H1 (cell line): ENCODE measurements around the gene IPO9.
"Not testable (repeated sequence)": the region's sequence is repeated elsewhere in the genome, so short reads cannot be mapped to it uniquely, and the experiment has no call there.

Experiments used
- BRCA1 ChIP-seq: IDR thresholded peaks from 2 replicates; pipeline ENCODE4 v1.6.1; 2012; ENCODE audit warnings: low read depth, low read length, improper control_type of control experiment
- CTCF ChIP-seq, 3 experiments: IDR thresholded peaks; 1 replicate in 2 of 3; 2 replicates in 1 of 3; pipeline versions ENCODE4 v1.5.1 to v1.6.1; 2011; ENCODE audit warnings: low read length in 3 of 3, mild to moderate bottlenecking in 3 of 3, inconsistent platforms in 2 of 3, low read depth in 1 of 3, moderate library complexity in 1 of 3; ENCODE audit not compliant: insufficient read depth in 1 of 3; ENCODE audit errors: control extremely low read depth in 1 of 3
- POLR2A ChIP-seq, 2 experiments: IDR thresholded peaks; 1 replicate in 1 of 2; 2 replicates in 1 of 2; pipeline ENCODE4 v1.6.1; 2011; ENCODE audit warnings: low read depth in 2 of 2, low read length in 2 of 2, mild to moderate bottlenecking in 2 of 2; ENCODE audit errors: control extremely low read depth in 1 of 2
- ZNF274 ChIP-seq: IDR thresholded peaks from 2 replicates; pipeline ENCODE4 v1.7.0; 2012; ENCODE audit warnings: low read length, borderline replicate concordance; ENCODE audit errors: extremely low read depth

- TF ChIP-seq POLR2A (IDR thresholded peaks at IDR 0.05; ENCODE audit: control extremely low read depth in 1 of 2, low read depth in 2 of 2, low read length in 2 of 2); BRCA1; CTCF (IDR thresholded peaks at IDR 0.05; ENCODE audit: control extremely low read depth in 1 of 3, insufficient read depth in 1 of 3, low read depth in 1 of 3, low read length in 3 of 3); ZNF274: not testable (repeated sequence)
These were observed 72.1 kb downstream of the IPO9 start for GRCh38 chr1:201901036-201901435.
